Mesendoderm (in vitro differentiated cells): ENCODE measurements around the gene TMEM217.
"Not testable (repeated sequence)": the region's sequence is repeated elsewhere in the genome, so short reads cannot be mapped to it uniquely, and the experiment has no call there.

Source experiments
- DNase-seq: peaks from one replicate; pipeline ENCODE4 v3.0.0; 2013
- H2AK5ac ChIP-seq: 2 replicates; pipeline ENCODE4 v1.6.1; 2013; ENCODE audit warnings: low read length, inconsistent platforms
- H2BK120ac ChIP-seq: 2 replicates; pipeline ENCODE4 v1.6.1; 2013; ENCODE audit warnings: low read depth, mild to moderate bottlenecking, low read length, moderate library complexity, mixed read lengths
- H2BK15ac ChIP-seq: replicated peaks from 2 replicates; pipeline ENCODE4 v1.6.1; 2013; ENCODE audit warnings: low read depth, mild to moderate bottlenecking, moderate library complexity
- H2BK5ac ChIP-seq: 2 replicates; pipeline ENCODE4 v1.6.1; 2013; ENCODE audit warnings: low read length, inconsistent platforms
- H3K18ac ChIP-seq: 2 replicates; pipeline ENCODE4 v1.6.1; 2013; ENCODE audit warnings: mild to moderate bottlenecking, low read length, mixed read lengths
- H3K23ac ChIP-seq: one replicate; pipeline ENCODE4 v1.6.1; 2013; ENCODE audit warnings: low read length
- H3K27ac ChIP-seq: 2 replicates; pipeline ENCODE4 v1.5.1; 2013; ENCODE audit warnings: low read depth, mild to moderate bottlenecking, inconsistent platforms, low read length, moderate library complexity
- H3K27me3 ChIP-seq: 2 replicates; pipeline ENCODE4 v1.6.1; 2013; ENCODE audit warnings: low read length, control low read depth, mild to moderate bottlenecking, inconsistent platforms; ENCODE audit not compliant: insufficient read depth, poor library complexity
- H3K36me3 ChIP-seq: 2 replicates; pipeline ENCODE4 v1.6.1; 2013; ENCODE audit warnings: low read length, inconsistent platforms; ENCODE audit not compliant: control insufficient read depth, insufficient read depth
- H3K4ac ChIP-seq: one replicate; pipeline ENCODE4 v1.6.1; 2013; ENCODE audit warnings: low read depth, mild to moderate bottlenecking, low read length, moderate library complexity
- H3K4me1 ChIP-seq: 2 replicates; pipeline ENCODE4 v1.6.1; 2013; ENCODE audit warnings: low read depth, low read length, inconsistent platforms; ENCODE audit not compliant: control insufficient read depth
- H3K4me2 ChIP-seq: 2 replicates; pipeline ENCODE4 v1.6.1; 2013; ENCODE audit warnings: low read length
- H3K4me3 ChIP-seq: 2 replicates; pipeline ENCODE4 v1.5.1; 2013; ENCODE audit warnings: mild to moderate bottlenecking, low read length
- H3K56ac ChIP-seq: one replicate; pipeline ENCODE4 v1.6.1; 2013; ENCODE audit warnings: low read length
- H3K79me1 ChIP-seq: 2 replicates; pipeline ENCODE4 v1.6.1; 2013; ENCODE audit warnings: low read length, inconsistent platforms
- H3K79me2 ChIP-seq: 2 replicates; pipeline ENCODE4 v1.6.1; 2013; ENCODE audit warnings: mild to moderate bottlenecking, low read length; ENCODE audit not compliant: control insufficient read depth, insufficient read depth
- H3K9ac ChIP-seq: 2 replicates; pipeline ENCODE4 v1.6.1; 2013; ENCODE audit warnings: low read length, inconsistent platforms
- H4K5ac ChIP-seq: one replicate; pipeline ENCODE4 v1.6.1; 2013; ENCODE audit warnings: low read length
- H4K8ac ChIP-seq: one replicate; pipeline ENCODE4 v1.6.1; 2013; ENCODE audit warnings: low read depth, mild to moderate bottlenecking, control low read depth, low read length, moderate library complexity
- WGBS: extraction: QIAGEN DNeasy Blood & Tissue Kit; methylation state at CpG from one replicate; pipeline ENCODE4 v1.1.7; 2013; ENCODE audit warnings: low lambda C conversion rate, missing lambda C conversion rate; ENCODE audit not compliant: insufficient coverage; ENCODE audit errors: extremely low coverage; 5-methylcytosine and 5-hydroxymethylcytosine counted together

The TMEM217 gene

DNA sequence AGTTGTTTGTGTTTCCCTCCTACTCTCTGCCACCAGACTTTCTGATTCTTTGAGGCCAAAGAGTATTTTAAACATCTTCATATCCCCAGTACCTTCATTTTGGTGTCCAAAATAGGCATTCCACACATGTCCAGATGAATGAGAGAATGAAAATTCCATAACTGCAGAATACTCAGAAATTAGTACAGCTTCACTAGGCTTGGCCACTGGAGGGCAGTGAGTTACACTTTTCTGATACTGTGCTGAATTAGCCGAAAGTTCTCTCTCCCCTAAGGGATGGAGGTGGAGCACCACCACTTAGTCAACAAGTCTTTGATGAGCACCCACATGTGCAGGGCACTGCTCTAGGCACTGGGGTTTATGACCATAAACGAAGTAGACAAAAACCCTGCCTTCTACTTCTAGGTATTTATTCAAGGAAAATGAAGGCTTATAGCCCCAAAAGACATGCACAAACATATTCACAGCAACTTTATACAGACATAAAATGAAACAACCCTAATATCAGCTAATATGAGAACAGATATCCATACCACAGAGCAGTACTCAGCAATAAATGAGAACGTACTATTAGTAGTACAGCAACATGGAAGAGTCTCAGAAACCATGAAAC, 46.1 kb upstream of the TMEM217 start:
- H2BK120ac ChIP-seq = no peak overlapping the region
- H3K23ac ChIP-seq = no peak overlapping the region
- no peak for DNase-seq
- no peak overlapping the region for H3K4me2 ChIP-seq
- no peak overlapping the region for H3K9ac ChIP-seq
- H3K18ac ChIP-seq = no peak overlapping the region
- no peaks in the 10 kb centered on the region for H3K4me1 ChIP-seq
- H3K56ac ChIP-seq = no peak overlapping the region
- H3K27me3 ChIP-seq = no peaks in the 10 kb centered on the region
- no peak overlapping the region for H3K4ac ChIP-seq
- no peaks in the 10 kb centered on the region for H3K79me2 ChIP-seq
- no peaks in the 10 kb centered on the region for H3K36me3 ChIP-seq
- no peak overlapping the region for H4K5ac ChIP-seq
- no peak overlapping the region for H2AK5ac ChIP-seq
- no peak overlapping the region for H2BK5ac ChIP-seq
- H3K4me3 ChIP-seq = no peak overlapping the region
- no peak overlapping the region for H4K8ac ChIP-seq
- no CpG with 5 or more reads among the region's 3 CpGs for WGBS
- no peak overlapping the region for H3K27ac ChIP-seq
- H3K79me1 ChIP-seq = no peaks in the 10 kb centered on the region
- H2BK15ac ChIP-seq = no peak overlapping the region

DNA sequence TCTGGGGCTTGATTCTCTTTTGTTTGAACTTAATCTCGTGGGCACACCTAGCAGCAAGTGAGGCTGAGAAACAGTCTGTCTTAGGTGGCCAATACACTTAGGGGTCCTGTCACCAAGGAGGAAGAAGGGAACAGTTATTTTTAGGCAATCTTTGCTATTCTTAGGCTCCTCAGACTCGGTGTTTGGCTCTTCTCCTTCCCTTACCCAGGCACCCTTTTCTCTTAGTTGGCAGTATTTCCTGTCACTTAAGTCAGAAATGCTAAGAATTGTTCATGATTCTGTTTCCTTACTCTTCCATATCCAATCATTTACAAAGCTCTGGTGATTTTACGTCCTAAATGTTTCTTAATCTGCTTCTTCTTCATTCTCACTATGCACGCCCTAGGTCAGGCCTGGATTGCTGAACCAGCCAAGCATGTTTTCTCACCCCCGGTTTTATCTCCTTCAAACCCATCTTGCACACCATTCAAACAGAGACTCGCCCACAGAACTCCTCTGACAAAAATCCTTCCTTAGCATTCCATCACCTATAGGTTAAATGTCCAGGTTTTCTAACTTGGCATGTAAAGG, 45.2 kb upstream of the TMEM217 start:
- no CpG with 5 or more reads among the region's 6 CpGs for WGBS
- no peak overlapping the region for H3K27ac ChIP-seq

DNA sequence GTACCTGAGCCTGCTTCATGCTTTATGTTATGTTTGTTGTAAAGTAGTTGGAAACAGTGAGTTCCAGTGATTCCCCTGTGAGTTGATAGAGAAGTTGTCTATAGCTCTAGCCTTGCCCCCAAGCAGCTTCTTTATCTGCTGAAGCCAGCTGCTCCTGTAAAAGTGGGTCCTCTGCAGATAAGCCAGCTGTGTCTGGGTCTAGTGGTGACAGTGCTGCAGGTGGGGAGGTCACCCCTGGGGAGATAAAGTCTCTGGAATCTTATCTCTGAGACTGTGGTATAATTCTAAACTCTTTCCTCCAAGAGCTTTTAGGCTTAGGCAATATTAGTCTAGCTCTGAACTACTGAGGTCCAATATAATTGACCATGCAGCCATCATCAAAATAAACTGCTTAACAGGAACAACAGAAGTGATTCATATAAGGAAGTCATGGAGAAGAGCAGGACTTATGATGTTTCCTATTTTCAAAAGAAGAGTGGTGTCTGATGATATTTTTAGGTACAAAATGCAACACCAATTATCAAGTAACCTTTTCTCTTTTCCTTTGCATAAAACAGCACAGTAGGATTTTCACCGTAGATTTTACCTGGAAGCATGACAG, 44.2 kb upstream of the TMEM217 start:
- no peak overlapping the region for H4K5ac ChIP-seq
- H3K4ac ChIP-seq = no peak overlapping the region
- no peak overlapping the region for H2BK15ac ChIP-seq
- no peak overlapping the region for H3K4me2 ChIP-seq
- no peaks in the 10 kb centered on the region for H3K27me3 ChIP-seq
- no peaks in the 10 kb centered on the region for H3K36me3 ChIP-seq
- no peak overlapping the region for H3K23ac ChIP-seq
- H2BK120ac ChIP-seq = no peak overlapping the region
- no CpG with 5 or more reads among the region's 1 CpG for WGBS
- no peaks in the 10 kb centered on the region for H3K79me1 ChIP-seq
- H3K56ac ChIP-seq = no peak overlapping the region
- no peaks in the 10 kb centered on the region for H3K4me1 ChIP-seq
- no peak for DNase-seq
- no peak overlapping the region for H2AK5ac ChIP-seq
- H3K18ac ChIP-seq = no peak overlapping the region
- H3K9ac ChIP-seq = no peak overlapping the region
- no peak overlapping the region for H2BK5ac ChIP-seq
- no peak overlapping the region for H4K8ac ChIP-seq
- H3K4me3 ChIP-seq = no peak overlapping the region
- no peaks in the 10 kb centered on the region for H3K79me2 ChIP-seq
- no peak overlapping the region for H3K27ac ChIP-seq

More for the DNA sequence above, 45.2 kb upstream of the TMEM217 start:
- no peak overlapping the region for H3K4me2 ChIP-seq
- H4K5ac ChIP-seq = no peak overlapping the region
- H3K18ac ChIP-seq = no peak overlapping the region
- no peak overlapping the region for H4K8ac ChIP-seq
- no peak overlapping the region for H2AK5ac ChIP-seq
- H2BK15ac ChIP-seq = no peak overlapping the region
- H2BK5ac ChIP-seq = no peak overlapping the region
- H3K79me1 ChIP-seq = no peaks in the 10 kb centered on the region
- no peaks in the 10 kb centered on the region for H3K36me3 ChIP-seq
- DNase-seq = no peak
- no peak overlapping the region for H3K23ac ChIP-seq
- no peaks in the 10 kb centered on the region for H3K27me3 ChIP-seq
- no peak overlapping the region for H3K56ac ChIP-seq
- H3K79me2 ChIP-seq = no peaks in the 10 kb centered on the region
- no peak overlapping the region for H3K4ac ChIP-seq
- no peak overlapping the region for H3K9ac ChIP-seq
- H3K4me1 ChIP-seq = no peaks in the 10 kb centered on the region
- H2BK120ac ChIP-seq = no peak overlapping the region
- no peak overlapping the region for H3K4me3 ChIP-seq

DNA sequence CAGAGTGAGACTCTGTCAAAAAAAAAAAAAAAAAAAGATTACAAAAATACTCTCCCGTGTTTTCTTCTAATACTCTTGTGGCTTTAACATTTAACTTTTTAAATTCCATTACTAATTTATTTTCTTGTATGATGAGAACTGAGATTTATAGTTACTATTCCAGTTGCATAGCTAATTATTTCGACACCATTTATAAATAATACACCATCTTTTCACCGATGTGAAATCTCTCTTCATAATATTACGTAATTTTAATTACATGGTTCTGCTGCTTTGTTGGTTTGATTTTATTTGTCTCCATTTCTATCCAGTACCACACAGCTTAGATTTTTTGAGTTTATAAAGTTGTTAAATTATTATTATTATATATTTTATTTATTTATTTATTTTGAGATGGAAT, 42.0 kb upstream of the TMEM217 start:
- Histone ChIP-seq H2BK5ac (no peak overlapping the region), H3K79me2 (no peaks in the 10 kb centered on the region), H3K36me3 (no peaks in the 10 kb centered on the region), H4K5ac (no peak overlapping the region), H3K27ac (no peak overlapping the region), H3K4me2 (no peak overlapping the region), H3K56ac (no peak overlapping the region), H3K27me3 (no peaks in the 10 kb centered on the region), H3K4me1 (no peaks in the 10 kb centered on the region), H3K18ac (no peak overlapping the region), H3K23ac (no peak overlapping the region), H2AK5ac (no peak overlapping the region), H4K8ac (no peak overlapping the region), H3K79me1 (no peaks in the 10 kb centered on the region), H3K9ac (no peak overlapping the region), H3K4me3 (no peak overlapping the region), H3K4ac (no peak overlapping the region), H2BK120ac (no peak overlapping the region), H2BK15ac (no peak overlapping the region)
- DNase-seq = no peak
- 100% methylated on average over 3 of the region's 4 CpGs for WGBS

DNA sequence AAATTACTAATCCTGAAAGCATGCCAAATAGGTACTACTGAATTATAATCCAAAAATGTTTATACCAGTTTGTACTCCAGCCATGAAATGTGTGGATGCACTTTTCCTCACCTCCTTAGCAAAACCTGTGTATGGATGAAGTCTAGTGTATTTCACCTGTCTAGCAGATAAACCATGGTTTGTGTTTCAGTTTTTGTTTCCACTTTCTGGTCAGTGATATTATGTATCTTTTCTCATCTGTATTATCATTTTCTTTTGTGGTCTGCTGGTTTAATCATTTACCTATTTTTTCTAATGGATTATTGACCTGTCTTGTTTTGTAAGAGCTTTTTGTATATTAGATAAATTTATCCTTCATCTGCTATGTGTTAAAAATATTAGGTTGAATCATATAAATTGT, 41.0 kb upstream of the TMEM217 start:
- Histone ChIP-seq H3K4me1 (no peaks in the 10 kb centered on the region), H3K79me2 (no peaks in the 10 kb centered on the region), H2AK5ac (no peak overlapping the region), H3K9ac (no peak overlapping the region), H3K27ac (no peak overlapping the region), H3K56ac (no peak overlapping the region), H3K79me1 (no peaks in the 10 kb centered on the region), H2BK5ac (no peak overlapping the region), H2BK120ac (no peak overlapping the region), H3K4me3 (no peak overlapping the region), H3K18ac (no peak overlapping the region), H3K27me3 (no peaks in the 10 kb centered on the region), H3K36me3 (no peaks in the 10 kb centered on the region), H4K8ac (no peak overlapping the region), H3K4me2 (no peak overlapping the region), H4K5ac (no peak overlapping the region), H3K23ac (no peak overlapping the region), H3K4ac (no peak overlapping the region), H2BK15ac (no peak overlapping the region)
- DNase-seq = no peak

DNA sequence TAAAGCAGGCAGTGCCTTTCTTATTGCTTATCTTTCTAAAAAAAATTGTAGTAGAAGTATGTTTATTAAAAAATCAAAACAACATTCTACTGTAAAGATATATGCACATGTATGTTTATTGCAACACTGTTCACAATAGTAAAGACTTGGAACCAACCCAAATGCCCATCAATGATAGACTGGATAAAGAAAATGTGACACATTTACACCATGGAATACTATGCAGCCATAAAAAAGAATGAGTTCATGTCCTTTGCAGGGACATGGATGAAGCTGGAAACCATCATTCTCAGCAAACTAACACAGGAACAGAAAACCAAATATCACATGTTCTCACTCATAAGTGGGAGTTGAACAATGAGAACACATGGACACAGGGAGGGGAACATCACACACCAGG, 39.7 kb upstream of the TMEM217 start:
- not testable (repeated sequence) for H3K4ac ChIP-seq, H3K36me3 ChIP-seq, H3K27me3 ChIP-seq, H4K8ac ChIP-seq, H2BK15ac ChIP-seq, H3K79me1 ChIP-seq, H3K56ac ChIP-seq, H3K27ac ChIP-seq, H3K79me2 ChIP-seq, H3K18ac ChIP-seq, H3K23ac ChIP-seq, H3K4me2 ChIP-seq, H2BK120ac ChIP-seq, H4K5ac ChIP-seq, H2AK5ac ChIP-seq, H2BK5ac ChIP-seq, H3K4me3 ChIP-seq, DNase-seq, H3K4me1 ChIP-seq, H3K9ac ChIP-seq
